Parathyroid adenoma (tissue), 2 donors: ENCODE data around the gene TUBB4B.
A peak's percentile ranks its signal among the peaks of the same experiment; 100 is the strongest.
"Not testable (repeated sequence)": the region's sequence is repeated elsewhere in the genome, so short reads cannot be mapped to it uniquely, and the experiment has no call there.

Experiments
- H2AFZ ChIP-seq: fragments of 300-600 bp; sonication (generic); one replicate; pipeline ENCODE4 v1.7.0; 2017; ENCODE audit warnings: antibody characterized with exemption, mild to moderate bottlenecking
- H3K27ac ChIP-seq: fragments of 300-600 bp; sonication (generic); one replicate; pipeline ENCODE4 v1.7.0; 2017
- H3K27me3 ChIP-seq: fragments of 300-600 bp; sonication (generic); one replicate; pipeline ENCODE4 v1.7.0; 2017; ENCODE audit warnings: low read length; ENCODE audit not compliant: control insufficient read depth, insufficient read depth
- H3K36me3 ChIP-seq: fragments of 300-600 bp; sonication (generic); one replicate; pipeline ENCODE4 v1.7.0; 2017; ENCODE audit warnings: low read length; ENCODE audit not compliant: control insufficient read depth, insufficient read depth
- H3K4me1 ChIP-seq: fragments of 300-600 bp; sonication (generic); one replicate; pipeline ENCODE4 v1.7.0; 2017; ENCODE audit warnings: control low read depth
- H3K4me2 ChIP-seq: fragments of 300-600 bp; sonication (generic); one replicate; pipeline ENCODE4 v1.7.0; 2017; ENCODE audit warnings: low read length
- H3K4me3 ChIP-seq: fragments of 300-600 bp; sonication (generic); one replicate; pipeline ENCODE4 v1.7.0; 2017; ENCODE audit warnings: low read depth, low read length
- H3K79me2 ChIP-seq: fragments of 300-600 bp; sonication (generic); one replicate; pipeline ENCODE4 v1.7.0; 2017; ENCODE audit warnings: control low read depth
- H3K9ac ChIP-seq: fragments of 300-600 bp; sonication (generic); one replicate; pipeline ENCODE4 v1.7.0; 2017; ENCODE audit warnings: mild to moderate bottlenecking
- H3K9me3 ChIP-seq: fragments of 300-600 bp; sonication (generic); one replicate; pipeline ENCODE4 v1.7.0; 2017; ENCODE audit warnings: low read length; ENCODE audit not compliant: control insufficient read depth
- CTCF ChIP-seq: fragments of 300-600 bp; sonication (generic); IDR thresholded peaks from one replicate; pipeline ENCODE4 v1.7.0; 2017; ENCODE audit warnings: antibody characterized with exemption, mild to moderate bottlenecking
- donor health status: primary hyperparathyroidism.

TUBB4B gene

GRCh38 chr9:137256856-137257255, 15.8 kb downstream of the TUBB4B start:
- H3K36me3 ChIP-seq: no peaks in the 10 kb centered on the region
- TF ChIP-seq CTCF: no peak
- peaks cover 3% of the 10 kb centered on the region for H3K4me1 ChIP-seq
- H3K9ac ChIP-seq: no peak overlapping the region
- no peak overlapping the region for H3K4me2 ChIP-seq
- H3K27me3 ChIP-seq: no peaks in the 10 kb centered on the region
- H2AFZ ChIP-seq: no peak overlapping the region
- no peaks in the 10 kb centered on the region for H3K9me3 ChIP-seq
- no peak overlapping the region for H3K27ac ChIP-seq
- no peaks in the 10 kb centered on the region for H3K79me2 ChIP-seq
- H3K4me3 ChIP-seq: no peak overlapping the region

- not testable (repeated sequence) for H3K9ac ChIP-seq, H3K79me2 ChIP-seq, H3K27ac ChIP-seq, H3K4me3 ChIP-seq, H3K4me2 ChIP-seq, H3K27me3 ChIP-seq, H3K9me3 ChIP-seq, H3K4me1 ChIP-seq, H3K36me3 ChIP-seq, H2AFZ ChIP-seq
- TF ChIP-seq CTCF: peak; percentile 31
Observed at GRCh38 chr9:137262173-137262908, 21.3 kb downstream of the TUBB4B start.

- no peaks in the 10 kb centered on the region for H3K9me3 ChIP-seq
- H3K27me3 ChIP-seq: no peaks in the 10 kb centered on the region
- H3K27ac ChIP-seq: no peak overlapping the region
- no peaks in the 10 kb centered on the region for H3K36me3 ChIP-seq
- H3K9ac ChIP-seq: no peak overlapping the region
- H3K4me3 ChIP-seq: no peak overlapping the region
- no peak overlapping the region for H3K4me2 ChIP-seq
- H3K79me2 ChIP-seq: no peaks in the 10 kb centered on the region
- no peaks in the 10 kb centered on the region for H3K4me1 ChIP-seq
- no peak overlapping the region for H2AFZ ChIP-seq
- no peak for TF ChIP-seq CTCF
Observed at GRCh38 chr9:137262909-137263285, 21.8 kb downstream of the TUBB4B start.

GRCh38 chr9:137263506-137263905, 22.4 kb downstream of the TUBB4B start:
- Histone ChIP-seq H3K79me2 (no peaks in the 10 kb centered on the region), H3K4me1 (peaks cover under 1% of the 10 kb centered on the region), H3K27ac (no peak overlapping the region), H3K27me3 (no peaks in the 10 kb centered on the region), H3K4me2 (no peak overlapping the region), H3K9me3 (no peaks in the 10 kb centered on the region), H3K36me3 (no peaks in the 10 kb centered on the region), H3K9ac (no peak overlapping the region), H2AFZ (no peak overlapping the region), H3K4me3 (no peak overlapping the region)
- TF ChIP-seq CTCF: no peak

GRCh38 chr9:137264067-137264466, 23.0 kb downstream of the TUBB4B start:
- Histone ChIP-seq H3K36me3 (no peaks in the 10 kb centered on the region), H3K4me1 (peaks cover 4% of the 10 kb centered on the region), H3K27ac (no peak overlapping the region), H3K4me2 (no peak overlapping the region), H3K79me2 (no peaks in the 10 kb centered on the region), H2AFZ (no peak overlapping the region), H3K4me3 (no peak overlapping the region), H3K9me3 (no peaks in the 10 kb centered on the region), H3K9ac (no peak overlapping the region), H3K27me3 (no peaks in the 10 kb centered on the region)
- no peak for TF ChIP-seq CTCF
